ENCODE data around the gene KRTAP5-4. TPM values are rescaled to one million over a fixed set of nuclear protein-coding genes. Genes with fewer than 3 reads are reported as not detected.

KRTAP5-4 gene
- total RNA-seq, 2 donors from 2014 or later: not detected

- Histone ChIP-seq H3K27ac (no peak overlapping the region), H3K4me1 (no peaks in the 10 kb centered on the region), H3K9ac (ENCODE audit: low read depth in 2 of 2, low read length in 2 of 2) (no peak overlapping the region), H3K27me3 (no peaks in the 10 kb centered on the region), H3K36me3 (no peaks in the 10 kb centered on the region), H3K4me3 (no peak overlapping the region), H3K9me3 (no peaks in the 10 kb centered on the region)
- intact Hi-C loops (cut with DNase I): no loop called here
- TF ChIP-seq, protein P1, sequence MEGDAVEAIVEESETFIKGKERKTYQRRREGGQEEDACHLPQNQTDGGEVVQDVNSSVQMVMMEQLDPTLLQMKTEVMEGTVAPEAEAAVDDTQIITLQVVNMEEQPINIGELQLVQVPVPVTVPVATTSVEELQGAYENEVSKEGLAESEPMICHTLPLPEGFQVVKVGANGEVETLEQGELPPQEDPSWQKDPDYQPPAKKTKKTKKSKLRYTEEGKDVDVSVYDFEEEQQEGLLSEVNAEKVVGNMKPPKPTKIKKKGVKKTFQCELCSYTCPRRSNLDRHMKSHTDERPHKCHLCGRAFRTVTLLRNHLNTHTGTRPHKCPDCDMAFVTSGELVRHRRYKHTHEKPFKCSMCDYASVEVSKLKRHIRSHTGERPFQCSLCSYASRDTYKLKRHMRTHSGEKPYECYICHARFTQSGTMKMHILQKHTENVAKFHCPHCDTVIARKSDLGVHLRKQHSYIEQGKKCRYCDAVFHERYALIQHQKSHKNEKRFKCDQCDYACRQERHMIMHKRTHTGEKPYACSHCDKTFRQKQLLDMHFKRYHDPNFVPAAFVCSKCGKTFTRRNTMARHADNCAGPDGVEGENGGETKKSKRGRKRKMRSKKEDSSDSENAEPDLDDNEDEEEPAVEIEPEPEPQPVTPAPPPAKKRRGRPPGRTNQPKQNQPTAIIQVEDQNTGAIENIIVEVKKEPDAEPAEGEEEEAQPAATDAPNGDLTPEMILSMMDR (IDR thresholded peaks at IDR 0.05): no peak
- DNase-seq: no peak
Observed at GRCh38 chr11:1659506-1659905, 37.6 kb upstream of the KRTAP5-4 start.

DNA sequence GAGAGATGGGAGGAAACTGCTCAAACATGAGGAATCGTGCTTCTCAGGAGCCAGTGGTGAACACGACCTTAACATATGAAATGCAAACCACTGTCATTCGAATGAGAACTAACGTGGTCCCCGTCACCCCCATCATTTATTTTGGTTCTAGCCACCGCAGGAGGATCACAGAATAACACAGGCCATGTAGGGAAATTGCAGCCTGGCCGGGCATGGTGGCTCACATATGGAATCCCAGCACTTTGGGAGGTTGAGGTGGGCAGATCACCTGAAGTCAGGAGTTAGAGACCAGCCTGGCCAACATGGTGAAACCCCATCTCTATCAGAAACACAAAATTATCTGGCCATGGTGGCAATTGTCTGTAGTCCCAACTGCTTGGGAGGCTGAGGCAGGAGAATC is 34.7 kb upstream of the KRTAP5-4 start:
- intact Hi-C loops (cut with DNase I): no loop called here
- TF ChIP-seq, protein P1 (IDR thresholded peaks at IDR 0.05): no peak
- DNase-seq: no peak
- Histone ChIP-seq H3K36me3 (no peaks in the 10 kb centered on the region), H3K4me3 (no peak overlapping the region), H3K27ac (no peak overlapping the region), H3K9me3 (no peaks in the 10 kb centered on the region), H3K9ac (ENCODE audit: low read depth in 2 of 2, low read length in 2 of 2) (no peak overlapping the region), H3K27me3 (no peaks in the 10 kb centered on the region), H3K4me1 (no peaks in the 10 kb centered on the region)

- no peaks in the 10 kb centered on the region for H3K4me1 ChIP-seq
- intact Hi-C loops (cut with DNase I): no loop called here
- no peaks in the 10 kb centered on the region for H3K27me3 ChIP-seq
- no peak overlapping the region for H3K9ac ChIP-seq (ENCODE audit: low read depth in 2 of 2, low read length in 2 of 2)
- TF ChIP-seq, protein P1 (IDR thresholded peaks at IDR 0.05): no peak
- H3K36me3 ChIP-seq: no peaks in the 10 kb centered on the region
- no peak overlapping the region for H3K4me3 ChIP-seq
- no peaks in the 10 kb centered on the region for H3K9me3 ChIP-seq
- no peak overlapping the region for H3K27ac ChIP-seq
- no peak for DNase-seq
Observed at GRCh38 chr11:1656061-1656441, 34.1 kb upstream of the KRTAP5-4 start.

DNA sequence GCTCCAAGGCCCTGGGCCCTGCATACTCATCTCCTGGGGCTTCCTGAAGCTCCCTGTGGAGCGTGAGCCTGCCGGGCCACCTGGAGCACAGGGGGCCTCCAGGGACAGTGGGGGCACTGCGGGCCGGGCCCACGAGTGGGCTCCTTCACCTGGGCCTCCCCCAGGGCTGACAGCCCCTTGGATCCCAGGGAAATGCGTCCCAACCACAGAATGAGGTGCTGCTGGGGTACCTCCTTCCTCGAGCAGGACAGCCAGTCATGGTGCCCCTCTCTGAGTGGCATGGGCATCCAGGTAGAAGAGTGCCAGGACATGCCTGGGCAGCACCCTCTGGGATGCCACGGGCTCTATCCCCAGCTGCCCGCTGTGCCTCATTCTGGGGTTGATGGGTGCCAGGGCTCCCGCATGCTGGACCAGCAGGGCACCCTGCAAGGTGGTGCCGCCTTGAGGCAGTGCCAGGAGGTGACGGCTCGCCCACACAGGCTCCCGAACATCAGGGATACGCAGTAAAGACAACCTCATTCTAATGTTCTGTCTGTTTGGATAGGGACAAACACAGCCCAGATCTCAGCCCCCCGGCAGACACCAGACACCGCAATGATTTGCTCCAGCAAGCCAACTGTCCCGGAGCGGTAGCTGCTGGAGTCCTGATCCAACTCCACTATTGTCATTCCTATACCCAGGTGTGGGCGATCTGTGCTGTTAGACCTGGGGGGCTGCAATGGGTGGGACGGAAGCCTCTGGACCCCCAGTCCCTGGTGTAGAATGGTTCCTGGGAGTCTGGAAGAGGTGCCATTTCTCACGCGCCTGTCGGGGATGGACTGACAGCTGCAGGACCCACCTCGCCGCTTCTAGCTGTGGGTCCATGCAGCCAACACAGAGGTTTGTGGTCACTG is 33.5 kb upstream of the KRTAP5-4 start:
- H3K4me1 ChIP-seq: no peaks in the 10 kb centered on the region
- H3K27ac ChIP-seq: no peak overlapping the region
- H3K4me3 ChIP-seq: no peak overlapping the region
- H3K36me3 ChIP-seq: no peaks in the 10 kb centered on the region
- no peak for DNase-seq
- H3K27me3 ChIP-seq: no peaks in the 10 kb centered on the region
- no peaks in the 10 kb centered on the region for H3K9me3 ChIP-seq
- intact Hi-C loops (cut with DNase I): no loop called here
- TF ChIP-seq, protein P1 (IDR thresholded peaks at IDR 0.05): no peak
- H3K9ac ChIP-seq (ENCODE audit: low read depth in 2 of 2, low read length in 2 of 2): no peak overlapping the region

DNA sequence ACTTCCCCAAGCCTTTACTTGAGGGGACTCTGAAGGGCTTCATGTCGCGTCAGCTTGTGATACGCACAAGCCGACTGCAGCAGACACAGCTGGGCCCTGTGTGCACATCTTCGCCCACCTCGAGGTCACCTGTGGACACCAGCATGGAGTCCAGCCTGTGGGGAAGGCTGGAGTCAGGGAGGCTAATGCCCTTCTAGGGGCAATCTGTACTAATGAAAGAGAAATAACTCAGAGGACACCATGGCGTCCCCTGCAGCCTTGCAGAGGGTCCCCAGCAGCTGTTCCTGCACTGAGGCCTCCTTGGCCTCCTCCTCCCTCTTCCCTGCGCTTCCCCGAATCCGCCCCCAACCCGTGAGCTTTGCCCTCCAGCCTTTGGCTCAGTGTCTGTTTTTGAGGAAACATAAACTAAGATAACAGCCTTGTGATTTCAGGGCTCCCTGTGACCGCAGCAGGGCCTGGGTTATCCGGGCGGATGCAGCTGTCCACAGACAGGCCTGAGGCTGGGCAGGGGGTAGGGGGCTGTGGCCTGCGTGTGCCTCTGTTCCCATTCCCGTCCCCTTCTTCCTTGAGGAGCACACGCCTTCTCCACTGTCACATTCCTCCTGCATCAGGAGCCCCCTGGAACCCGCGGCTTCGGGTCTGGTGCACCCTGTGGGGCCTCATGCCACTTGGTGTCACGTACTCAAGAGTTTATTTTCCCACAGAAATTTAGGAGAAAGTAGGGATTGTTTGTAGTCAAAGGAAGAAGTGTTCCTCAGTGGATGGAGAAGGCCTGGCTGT is 32.6 kb upstream of the KRTAP5-4 start:
- DNase-seq: no peak
- intact Hi-C loops (cut with DNase I): loop anchor here (5.0 kb wide), 3 partner anchors 38 to 498 kb away; partner anchors contain the start of gene SYT8
- Histone ChIP-seq H3K9ac (ENCODE audit: low read depth in 2 of 2, low read length in 2 of 2) (no peak overlapping the region), H3K4me3 (no peak overlapping the region), H3K36me3 (no peaks in the 10 kb centered on the region), H3K9me3 (no peaks in the 10 kb centered on the region), H3K27me3 (no peaks in the 10 kb centered on the region), H3K4me1 (no peaks in the 10 kb centered on the region), H3K27ac (no peak overlapping the region)
- TF ChIP-seq, protein P1 (IDR thresholded peaks at IDR 0.05): no peak
